GM18867 (cell line): ENCODE measurements around the gene PML.
"Not testable (repeated sequence)": the region's sequence is repeated elsewhere in the genome, so short reads cannot be mapped to it uniquely, and the experiment has no call there.

ENCODE experiments used
- ATAC-seq: cut with Tn5 transposase; IDR thresholded peaks from one replicate; pipeline ENCODE4 v1.9.1; 2021; ENCODE audit warnings: mild to moderate bottlenecking, moderate library complexity; ENCODE audit not compliant: unreplicated experiment

The PML gene

DNA sequence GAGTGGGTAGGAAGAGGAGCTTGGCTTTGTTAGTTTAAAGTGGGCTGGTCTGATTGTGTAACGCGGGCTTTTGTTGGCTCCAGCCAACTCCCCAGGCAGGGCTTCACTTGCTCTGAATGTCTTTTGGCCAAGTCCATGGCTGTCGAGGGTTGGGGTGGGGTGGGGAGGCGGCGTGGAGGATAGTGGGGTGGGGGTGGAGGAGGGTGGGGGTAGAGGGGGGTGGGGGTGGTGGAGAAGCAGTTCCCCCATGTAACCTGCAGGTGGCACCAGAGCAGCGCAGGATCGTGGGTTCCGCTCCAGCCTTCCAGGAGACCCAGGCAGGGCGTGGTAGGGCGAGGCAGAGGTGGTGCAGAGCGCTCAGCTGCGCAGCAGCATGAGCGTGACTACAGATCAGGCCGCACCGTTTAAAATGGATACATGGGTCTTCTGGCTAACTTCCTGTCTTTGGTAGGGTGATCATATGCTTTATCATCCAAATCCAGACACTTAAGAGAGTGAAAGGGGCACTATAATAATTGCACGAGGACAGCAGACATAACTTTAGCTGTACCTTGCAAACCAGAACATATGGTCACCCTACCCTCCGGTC is 59.5 kb downstream of the PML start:
- no peak for ATAC-seq

GRCh38 chr15:74055804-74056203 is 61.3 kb downstream of the PML start:
- no peak for ATAC-seq

- ATAC-seq = not testable (repeated sequence)
These were observed 61.8 kb downstream of the PML start for GRCh38 chr15:74056330-74056729.

GRCh38 chr15:74059050-74059833 is 64.7 kb downstream of the PML start:
- ATAC-seq = not testable (repeated sequence)

DNA sequence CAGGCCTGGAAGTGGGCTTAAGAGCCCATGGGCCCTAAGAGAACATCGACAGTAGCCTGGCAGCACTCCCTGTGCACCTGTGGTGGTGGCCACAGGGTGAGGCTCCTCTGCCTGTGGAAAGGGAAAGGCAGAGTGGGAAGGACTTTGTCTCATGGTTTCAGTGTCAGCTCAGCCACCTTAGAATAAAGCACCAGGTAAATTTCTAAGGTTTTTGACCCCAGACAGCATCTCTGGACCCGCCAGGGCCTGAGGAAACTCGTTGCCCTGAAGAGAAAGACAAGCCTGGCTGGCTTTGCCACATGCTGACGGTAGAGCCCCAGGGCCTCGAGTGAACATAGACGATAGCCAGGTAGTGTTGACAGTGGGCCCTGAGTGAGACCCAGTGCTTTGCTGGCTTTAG is 65.7 kb downstream of the PML start:
- no peak for ATAC-seq

DNA sequence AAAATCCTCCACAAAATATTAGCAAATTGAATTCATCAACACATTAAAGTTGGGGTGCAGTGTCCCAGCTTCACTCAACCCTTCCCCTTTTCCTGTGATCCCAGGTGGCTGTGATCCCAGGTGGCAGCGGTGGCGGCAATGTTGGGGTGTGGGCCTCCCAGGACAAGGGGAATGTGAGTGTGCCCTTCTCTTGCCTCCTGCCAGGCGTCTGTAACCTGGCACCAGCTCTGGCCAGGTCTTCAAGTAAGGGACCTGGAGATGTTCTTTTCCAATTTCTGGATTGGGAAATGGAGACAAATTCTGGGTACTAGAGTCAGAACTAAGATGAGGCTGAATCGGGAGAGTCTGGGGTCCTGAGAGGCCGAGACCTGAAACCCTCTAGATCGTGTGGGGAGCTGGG is 67.7 kb downstream of the PML start:
- no peak for ATAC-seq

DNA sequence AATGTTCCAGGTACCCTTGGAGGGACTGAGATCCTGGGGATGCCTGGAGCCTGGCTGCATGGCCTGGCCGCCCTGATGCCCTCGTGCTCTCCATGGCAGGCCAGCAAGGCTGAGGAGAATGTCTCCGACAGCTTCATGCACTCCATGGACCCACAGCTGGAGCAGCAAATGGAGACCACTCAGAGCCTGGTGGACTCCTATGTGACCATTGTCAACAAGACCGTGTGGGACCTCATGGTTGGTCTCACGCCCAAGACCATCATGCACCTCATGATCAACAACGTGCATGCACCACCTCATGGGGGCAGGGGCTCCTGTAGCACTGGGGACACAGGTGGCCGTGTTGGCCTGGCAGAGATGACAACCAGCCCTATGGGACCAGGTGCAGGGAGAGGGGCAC is 68.2 kb downstream of the PML start:
- no peak for ATAC-seq

GRCh38 chr15:74063425-74064146 is 69.1 kb downstream of the PML start:
- ATAC-seq = not testable (repeated sequence)

DNA sequence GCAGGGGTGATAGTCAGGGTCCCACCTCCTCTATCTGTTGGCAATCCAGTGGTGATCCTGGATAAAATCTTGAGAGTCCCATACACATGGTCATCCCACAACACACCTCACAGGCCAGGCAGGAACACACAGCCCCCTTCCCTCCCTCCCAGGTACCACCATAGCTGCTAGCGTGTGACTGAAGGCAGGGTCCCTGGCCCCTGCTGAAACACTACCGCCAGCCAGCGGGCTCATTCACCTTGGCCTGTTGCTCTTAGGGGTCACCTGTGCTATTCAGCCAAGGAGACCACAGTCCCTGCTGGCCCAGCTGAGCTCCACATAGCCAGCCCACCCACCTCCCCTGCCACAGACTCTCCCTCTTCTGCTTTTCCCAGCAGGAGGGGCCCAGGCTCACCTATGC is 69.7 kb downstream of the PML start:
- ATAC-seq = not testable (repeated sequence)

DNA sequence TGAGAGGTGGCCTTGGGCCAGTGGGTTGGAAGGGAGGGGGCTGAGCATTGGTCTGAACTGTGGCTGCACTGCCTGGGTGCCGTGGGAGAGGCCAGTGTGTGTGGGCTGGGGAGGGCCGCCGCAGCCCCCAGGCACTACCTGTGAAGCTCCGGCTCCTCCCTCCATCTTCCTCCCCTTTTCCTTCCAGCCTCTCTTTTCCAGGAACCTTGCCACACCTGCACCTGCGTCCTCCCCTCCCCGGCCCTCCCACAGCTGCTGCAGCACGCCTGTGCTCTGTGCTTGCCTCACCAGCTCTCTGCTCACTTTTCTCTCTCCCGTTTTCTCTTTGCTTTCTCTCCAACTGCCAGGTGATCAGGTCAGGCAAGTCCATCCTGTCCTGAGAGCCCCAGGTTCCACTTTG is 70.3 kb downstream of the PML start:
- not testable (repeated sequence) for ATAC-seq

GRCh38 chr15:74065684-74066411 is 71.3 kb downstream of the PML start:
- not testable (repeated sequence) for ATAC-seq

- not testable (repeated sequence) for ATAC-seq
These were observed 77.1 kb downstream of the PML start for GRCh38 chr15:74071645-74072044.

DNA sequence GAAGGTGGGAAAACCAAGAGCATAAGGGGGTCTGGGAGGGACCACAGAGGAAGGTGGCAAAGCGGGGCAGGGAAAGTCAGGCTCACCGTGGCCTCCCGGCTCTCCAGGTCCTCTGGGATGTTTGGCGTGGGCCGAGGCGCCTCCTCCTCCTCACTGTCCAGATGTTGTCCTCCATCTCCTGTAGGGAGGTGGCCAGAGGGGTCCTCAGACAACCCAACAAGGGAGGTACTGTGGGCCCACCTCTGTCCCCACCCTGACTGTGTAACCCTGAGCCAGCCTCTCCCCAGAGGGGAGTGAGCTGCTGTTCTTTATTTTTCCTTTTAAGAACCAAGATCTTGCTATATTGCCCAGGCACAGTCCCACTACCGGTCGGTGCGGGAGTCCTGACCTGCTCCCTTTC is 77.6 kb downstream of the PML start:
- not testable (repeated sequence) for ATAC-seq

GRCh38 chr15:74072614-74073337 is 78.3 kb downstream of the PML start:
- ATAC-seq = not testable (repeated sequence)

GRCh38 chr15:74075781-74076180 is 81.3 kb downstream of the PML start:
- ATAC-seq = not testable (repeated sequence)

DNA sequence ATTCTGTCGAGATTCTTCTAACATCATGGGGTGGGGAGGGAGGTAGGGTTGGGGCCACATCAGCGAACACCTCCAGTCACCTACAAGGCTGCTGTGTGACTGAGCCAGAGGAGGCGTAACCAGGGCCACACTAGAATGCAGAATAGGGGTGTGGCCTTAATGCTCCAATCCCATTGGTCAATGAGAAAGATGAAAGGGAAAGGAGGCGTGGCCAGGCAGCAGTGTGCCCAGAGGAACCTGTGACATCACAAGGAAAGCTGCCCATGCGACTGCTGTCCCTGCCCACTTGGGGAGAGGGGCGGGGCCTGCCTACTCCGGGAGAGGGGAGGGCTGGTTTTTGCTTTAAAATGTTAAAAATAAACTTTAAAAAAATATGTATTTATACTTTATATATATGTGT is 87.9 kb downstream of the PML start, which contains the start of gene GOLGA6A:
TSS of gene GOLGA6A (minus strand) at position 101 of the 400 bp plus-strand sequence. CDS start at position 60, 41 bp downstream.
- ATAC-seq = not testable (repeated sequence)

- ATAC-seq = not testable (repeated sequence)
These were observed 100.1 kb downstream of the PML start for GRCh38 chr15:74094567-74094966.

- not testable (repeated sequence) for ATAC-seq
These were observed 101.1 kb downstream of the PML start for GRCh38 chr15:74095610-74096009.

DNA sequence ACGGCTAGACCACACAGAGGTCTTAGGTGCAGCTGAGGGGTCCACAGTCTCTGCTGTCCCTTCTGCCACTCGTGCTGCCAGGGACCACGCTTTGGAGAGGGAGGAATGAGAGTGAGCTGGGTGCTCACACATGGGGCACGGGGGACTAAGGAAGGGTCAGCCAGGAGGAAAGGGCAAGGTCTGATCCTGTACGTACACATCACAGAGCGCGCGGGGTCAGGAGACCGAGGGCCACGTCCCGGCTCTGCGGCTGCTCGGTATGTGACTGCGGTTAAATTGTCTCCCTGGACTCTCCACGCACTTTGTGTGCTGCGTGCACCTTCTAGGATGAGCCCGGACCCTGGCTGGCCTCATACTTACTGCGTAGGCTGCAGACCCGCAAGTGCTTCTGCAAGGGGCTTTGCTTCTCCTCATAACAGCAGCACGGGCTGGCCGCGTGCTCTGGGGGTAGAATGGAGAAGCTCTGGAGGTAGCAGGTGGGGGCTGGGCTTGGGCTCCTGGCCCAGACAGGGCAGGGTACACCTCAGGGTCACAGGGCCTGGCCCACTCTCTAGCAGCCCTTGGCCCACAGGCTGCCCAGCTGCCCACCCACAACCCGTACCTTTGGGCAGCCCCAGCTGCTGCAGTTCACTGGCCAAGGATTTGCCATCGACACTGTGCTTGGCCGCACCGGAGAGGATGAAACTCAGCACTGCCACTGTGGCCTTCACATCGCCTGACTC is 102.4 kb downstream of the PML start:
- ATAC-seq = not testable (repeated sequence)
